NB4 (cell line): ENCODE results near the gene NT5C1A.

Source experiments
- MYC ChIP-seq: IDR thresholded peaks from 2 replicates; pipeline ENCODE4 v1.6.1; 2011; ENCODE audit warnings: low read depth, low read length
- POLR2A ChIP-seq: IDR thresholded peaks from 2 replicates; pipeline ENCODE4 v1.6.1; 2011; ENCODE audit warnings: mild to moderate bottlenecking; ENCODE audit not compliant: insufficient read length; ENCODE audit errors: extremely low read depth
- TF ChIP-seq, protein P1 (sequence below): IDR thresholded peaks from 2 replicates; pipeline ENCODE4 v1.6.1; 2011; ENCODE audit warnings: low read depth, low read length
- TF ChIP-seq, protein P2 (sequence below): IDR thresholded peaks from one replicate; pipeline ENCODE4 v1.5.1; 2012; ENCODE audit warnings: low read depth, low read length

DNA sequence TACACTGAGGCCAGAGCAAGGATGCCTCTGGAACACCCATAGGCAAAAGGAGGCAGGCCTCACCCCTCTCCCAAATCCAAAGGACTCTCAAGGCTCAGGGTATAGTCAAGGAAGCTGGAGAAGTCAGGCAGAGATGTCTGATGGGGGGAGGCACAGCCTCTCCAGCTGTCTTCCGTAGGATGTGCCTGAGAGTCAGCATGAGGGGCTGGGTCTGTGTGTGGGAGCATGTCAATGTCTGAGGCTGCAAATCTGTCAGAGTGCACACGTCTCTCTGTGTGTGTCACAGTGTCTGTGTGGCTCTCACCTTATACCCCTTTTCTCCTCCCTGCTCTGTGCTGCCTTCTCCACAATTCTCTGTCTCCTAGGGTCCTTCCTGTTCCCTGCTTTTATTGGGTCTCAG, 15.3 kb upstream of the NT5C1A start:
- TF ChIP-seq, protein P1, sequence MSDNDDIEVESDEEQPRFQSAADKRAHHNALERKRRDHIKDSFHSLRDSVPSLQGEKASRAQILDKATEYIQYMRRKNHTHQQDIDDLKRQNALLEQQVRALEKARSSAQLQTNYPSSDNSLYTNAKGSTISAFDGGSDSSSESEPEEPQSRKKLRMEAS, result no peak
- TF ChIP-seq POLR2A (no peak), MYC (no peak)
- TF ChIP-seq, protein P2, sequence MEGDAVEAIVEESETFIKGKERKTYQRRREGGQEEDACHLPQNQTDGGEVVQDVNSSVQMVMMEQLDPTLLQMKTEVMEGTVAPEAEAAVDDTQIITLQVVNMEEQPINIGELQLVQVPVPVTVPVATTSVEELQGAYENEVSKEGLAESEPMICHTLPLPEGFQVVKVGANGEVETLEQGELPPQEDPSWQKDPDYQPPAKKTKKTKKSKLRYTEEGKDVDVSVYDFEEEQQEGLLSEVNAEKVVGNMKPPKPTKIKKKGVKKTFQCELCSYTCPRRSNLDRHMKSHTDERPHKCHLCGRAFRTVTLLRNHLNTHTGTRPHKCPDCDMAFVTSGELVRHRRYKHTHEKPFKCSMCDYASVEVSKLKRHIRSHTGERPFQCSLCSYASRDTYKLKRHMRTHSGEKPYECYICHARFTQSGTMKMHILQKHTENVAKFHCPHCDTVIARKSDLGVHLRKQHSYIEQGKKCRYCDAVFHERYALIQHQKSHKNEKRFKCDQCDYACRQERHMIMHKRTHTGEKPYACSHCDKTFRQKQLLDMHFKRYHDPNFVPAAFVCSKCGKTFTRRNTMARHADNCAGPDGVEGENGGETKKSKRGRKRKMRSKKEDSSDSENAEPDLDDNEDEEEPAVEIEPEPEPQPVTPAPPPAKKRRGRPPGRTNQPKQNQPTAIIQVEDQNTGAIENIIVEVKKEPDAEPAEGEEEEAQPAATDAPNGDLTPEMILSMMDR, result no peak
